Hepatocyte (in vitro differentiated cells): ENCODE measurements around the gene GLRX. TPM values are rescaled to one million over a fixed set of nuclear protein-coding genes. Genes with fewer than 3 reads are reported as not detected.

Experiments
- DNase-seq: peaks from one replicate; pipeline ENCODE4 v3.0.0-alpha.2; 2016; ENCODE audit warnings: low spot score
- H2AFZ ChIP-seq: fragments of 200-600 bp; sonication (generic); 2 replicates; pipeline ENCODE4 v1.6.0; 2016; ENCODE audit warnings: antibody characterized with exemption, mild to moderate bottlenecking
- H3K27ac ChIP-seq: fragments of 200-600 bp; sonication (generic); 2 replicates; pipeline ENCODE4 v1.5.1; 2016; ENCODE audit warnings: mild to moderate bottlenecking
- H3K27me3 ChIP-seq: fragments of 200-600 bp; sonication (generic); 2 replicates; pipeline ENCODE4 v1.6.1; 2016
- H3K36me3 ChIP-seq: fragments of 200-600 bp; sonication (generic); replicated peaks from 2 replicates; pipeline ENCODE4 v1.5.1; 2016; ENCODE audit warnings: low read depth; ENCODE audit not compliant: insufficient read depth
- H3K4me1 ChIP-seq: fragments of 200-600 bp; sonication (generic); 2 replicates; pipeline ENCODE4 v1.5.1; 2016; ENCODE audit warnings: mild to moderate bottlenecking, moderate library complexity; ENCODE audit not compliant: insufficient read depth
- H3K4me2 ChIP-seq: fragments of 200-600 bp; sonication (generic); 2 replicates; pipeline ENCODE4 v1.6.0; 2016
- H3K4me3 ChIP-seq: fragments of 200-600 bp; sonication (generic); 2 replicates; pipeline ENCODE4 v1.5.1; 2016; ENCODE audit warnings: mild to moderate bottlenecking
- H3K79me2 ChIP-seq: fragments of 200-600 bp; sonication (generic); 2 replicates; pipeline ENCODE4 v1.6.0; 2017; ENCODE audit warnings: mild to moderate bottlenecking
- H3K9me2 ChIP-seq: fragments of 200-600 bp; sonication (generic); replicated peaks from 2 replicates; pipeline ENCODE4 v1.6.0; 2017; ENCODE audit warnings: mild to moderate bottlenecking; ENCODE audit not compliant: insufficient read depth
- H3K9me3 ChIP-seq: fragments of 200-600 bp; sonication (generic); 2 replicates; pipeline ENCODE4 v1.5.1; 2016; ENCODE audit warnings: low read depth, mild to moderate bottlenecking
- H4K20me1 ChIP-seq: fragments of 200-600 bp; sonication (generic); 2 replicates; pipeline ENCODE4 v1.6.0; 2016; ENCODE audit warnings: mild to moderate bottlenecking; ENCODE audit not compliant: insufficient read depth, poor library complexity, severe bottlenecking
- EZH2 ChIP-seq: fragments of 200-600 bp; sonication (generic); IDR thresholded peaks from 2 replicates; pipeline ENCODE4 v1.6.1; 2016; ENCODE audit warnings: antibody characterized with exemption, mild to moderate bottlenecking, borderline replicate concordance
- EZH2phosphoT487 ChIP-seq: fragments of 200-600 bp; sonication (generic); IDR thresholded peaks from one replicate; pipeline ENCODE4 v1.6.1; 2018; ENCODE audit warnings: antibody characterized with exemption, mild to moderate bottlenecking, low read depth, moderate library complexity; ENCODE audit not compliant: unreplicated experiment, severe bottlenecking
- WGBS: methylation state at CpG from one replicate; pipeline ENCODE4 v1.1.6; 2016; ENCODE audit warnings: low lambda C conversion rate; ENCODE audit errors: missing lambda C conversion rate; 5-methylcytosine and 5-hydroxymethylcytosine counted together
- polyA plus RNA-seq: library from polyadenylated mRNA; unstranded; fragments of >200 nt; fragmentation: Nextera tagmentation; extraction: Ambion mirVana; gene quantifications from 2 replicates; pipeline ENCODE4 v1.2.1, GENCODE V29; 2016
- total RNA-seq: library from RNA; depleted of rRNA; stranded (reverse); fragments of >200 nt; gene quantifications from 2 replicates; pipeline ENCODE4 v1.2.3, GENCODE V29; 2014
- TF ChIP-seq, protein P1 (sequence below): fragments of 200-600 bp; sonication (generic); IDR thresholded peaks from 2 replicates; pipeline ENCODE4 v1.5.1; 2016; ENCODE audit warnings: antibody characterized with exemption, mild to moderate bottlenecking; ENCODE audit not compliant: poor library complexity

The GLRX gene
- total and polyA plus RNA-seq, 2 experiments from 2014 or later, result 79.1 to 101 TPM

DNA sequence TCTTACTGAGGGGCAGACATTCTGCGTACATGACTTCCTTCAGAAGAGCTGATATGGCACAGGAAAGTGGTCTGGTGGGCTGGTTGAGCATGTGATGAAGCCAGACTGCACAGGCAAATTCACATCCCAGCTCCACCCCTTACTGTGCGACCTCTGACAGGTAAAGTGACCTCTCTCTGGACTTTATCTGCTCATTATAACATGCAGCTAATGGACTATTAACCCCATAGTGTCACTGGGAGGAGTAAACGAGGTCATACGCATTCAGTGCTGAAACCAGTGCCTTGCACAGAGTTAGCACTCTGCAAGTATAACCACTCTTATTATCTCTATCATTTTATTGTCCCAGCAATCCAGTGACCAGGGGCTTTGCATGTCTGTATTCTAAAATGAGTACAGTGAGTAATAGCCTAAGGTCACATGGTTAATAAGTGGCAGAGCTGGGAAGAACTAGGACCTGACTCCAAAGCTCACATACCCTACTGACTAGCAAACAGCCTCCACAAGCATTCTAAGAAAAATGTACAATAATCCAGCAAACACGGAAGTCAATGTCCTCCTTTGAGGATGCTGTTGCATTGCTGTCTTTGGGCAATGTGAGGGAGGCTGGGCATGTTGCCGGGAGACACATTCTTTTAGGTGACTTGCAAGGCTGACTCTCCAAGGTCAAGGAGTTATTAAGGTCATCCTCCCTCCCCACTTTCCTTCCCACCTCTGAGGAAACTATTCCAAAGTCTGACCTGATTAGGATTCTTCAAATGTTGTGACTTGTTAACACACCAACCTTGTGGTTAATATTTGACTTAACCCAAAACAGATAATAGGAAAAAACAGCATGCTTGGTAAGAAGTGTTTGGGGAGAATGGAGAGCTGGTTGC, 19.0 kb downstream of the GLRX start:
- WGBS, result 58% methylated on average over 6 of the region's 6 CpGs
- Histone ChIP-seq H3K4me1 (peaks cover 12% of the 10 kb centered on the region), H3K27ac (peak overlapping the region; percentile 92), H3K9me2 (no peaks in the 10 kb centered on the region), H3K36me3 (no peaks in the 10 kb centered on the region), H3K4me2 (peak overlapping the region; percentile 42), H3K79me2 (no peaks in the 10 kb centered on the region), H3K9me3 (no peaks in the 10 kb centered on the region), H3K27me3 (no peaks in the 10 kb centered on the region), H4K20me1 (no peaks in the 10 kb centered on the region), H3K4me3 (no peak overlapping the region), H2AFZ (no peak overlapping the region)
- DNase-seq, result peak; percentile 60
- no peak for TF ChIP-seq EZH2
- TF ChIP-seq EZH2phosphoT487, result no peak
- TF ChIP-seq, protein P1, sequence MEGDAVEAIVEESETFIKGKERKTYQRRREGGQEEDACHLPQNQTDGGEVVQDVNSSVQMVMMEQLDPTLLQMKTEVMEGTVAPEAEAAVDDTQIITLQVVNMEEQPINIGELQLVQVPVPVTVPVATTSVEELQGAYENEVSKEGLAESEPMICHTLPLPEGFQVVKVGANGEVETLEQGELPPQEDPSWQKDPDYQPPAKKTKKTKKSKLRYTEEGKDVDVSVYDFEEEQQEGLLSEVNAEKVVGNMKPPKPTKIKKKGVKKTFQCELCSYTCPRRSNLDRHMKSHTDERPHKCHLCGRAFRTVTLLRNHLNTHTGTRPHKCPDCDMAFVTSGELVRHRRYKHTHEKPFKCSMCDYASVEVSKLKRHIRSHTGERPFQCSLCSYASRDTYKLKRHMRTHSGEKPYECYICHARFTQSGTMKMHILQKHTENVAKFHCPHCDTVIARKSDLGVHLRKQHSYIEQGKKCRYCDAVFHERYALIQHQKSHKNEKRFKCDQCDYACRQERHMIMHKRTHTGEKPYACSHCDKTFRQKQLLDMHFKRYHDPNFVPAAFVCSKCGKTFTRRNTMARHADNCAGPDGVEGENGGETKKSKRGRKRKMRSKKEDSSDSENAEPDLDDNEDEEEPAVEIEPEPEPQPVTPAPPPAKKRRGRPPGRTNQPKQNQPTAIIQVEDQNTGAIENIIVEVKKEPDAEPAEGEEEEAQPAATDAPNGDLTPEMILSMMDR, result no peak

DNA sequence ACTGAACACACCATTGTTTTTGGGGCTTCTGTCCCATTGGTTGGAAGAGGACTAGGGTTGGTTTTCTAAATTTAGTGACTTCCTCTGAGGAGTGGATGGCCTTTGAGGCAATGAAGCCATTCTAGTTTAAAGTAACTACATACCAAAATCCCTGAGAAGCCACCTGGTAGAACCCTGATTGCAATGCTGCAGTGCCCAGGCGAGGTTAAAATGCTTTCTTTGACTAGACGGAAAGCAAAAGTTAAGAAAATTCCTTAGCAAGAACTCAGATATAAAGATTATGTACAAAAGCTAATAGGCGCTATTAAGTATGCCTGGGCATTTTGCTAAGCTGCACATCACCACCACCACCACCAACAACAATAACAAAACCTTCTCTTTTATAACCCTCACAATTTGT, 20.6 kb downstream of the GLRX start:
- Histone ChIP-seq H3K27me3 (no peaks in the 10 kb centered on the region), H3K4me3 (no peak overlapping the region), H3K9me3 (no peaks in the 10 kb centered on the region), H3K27ac (peak overlapping the region; percentile 92), H3K9me2 (no peaks in the 10 kb centered on the region), H3K36me3 (no peaks in the 10 kb centered on the region), H4K20me1 (no peaks in the 10 kb centered on the region), H3K4me1 (peaks cover 12% of the 10 kb centered on the region), H2AFZ (no peak overlapping the region), H3K79me2 (no peaks in the 10 kb centered on the region), H3K4me2 (no peak overlapping the region)
- no peak for DNase-seq
- TF ChIP-seq EZH2, result no peak
- TF ChIP-seq, protein P1, result no peak
- no peak for TF ChIP-seq EZH2phosphoT487
- 81% methylated on average over 3 of the region's 3 CpGs for WGBS

DNA sequence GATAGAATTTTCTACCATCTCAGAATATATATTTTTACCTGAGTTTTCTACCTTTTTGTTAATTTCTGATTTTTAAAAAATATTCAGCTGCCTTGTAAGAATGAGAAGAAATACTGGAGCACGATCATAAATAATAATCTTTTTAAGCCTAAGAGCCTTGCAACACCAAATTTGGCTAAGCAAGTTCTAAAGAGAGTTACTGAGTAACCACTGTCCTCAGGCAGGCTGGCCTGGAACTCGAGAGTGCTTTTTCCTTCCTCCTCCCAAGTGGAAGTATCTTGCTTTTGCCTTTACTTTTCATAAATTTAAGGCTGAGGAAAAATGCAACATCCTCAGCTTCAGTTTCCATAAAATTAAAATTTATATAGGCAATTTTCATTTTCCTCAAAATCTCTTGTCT, 21.0 kb downstream of the GLRX start:
- Histone ChIP-seq H3K27ac (peak overlapping the region; percentile 92), H3K4me3 (no peak overlapping the region), H3K27me3 (no peaks in the 10 kb centered on the region), H3K9me2 (no peaks in the 10 kb centered on the region), H3K79me2 (no peaks in the 10 kb centered on the region), H3K36me3 (no peaks in the 10 kb centered on the region), H3K4me1 (peaks cover 12% of the 10 kb centered on the region), H4K20me1 (no peaks in the 10 kb centered on the region), H3K4me2 (no peak overlapping the region), H3K9me3 (no peaks in the 10 kb centered on the region), H2AFZ (no peak overlapping the region)
- WGBS, result 59% methylated on average over 2 of the region's 2 CpGs
- no peak for TF ChIP-seq EZH2phosphoT487
- TF ChIP-seq, protein P1, result no peak
- TF ChIP-seq EZH2, result no peak
- no peak for DNase-seq
